ENCODE data around the gene GHRH. TPM values are rescaled to one million over a fixed set of nuclear protein-coding genes. Genes with fewer than 3 reads are reported as not detected.

The GHRH gene
- not detected for total RNA-seq

DNA sequence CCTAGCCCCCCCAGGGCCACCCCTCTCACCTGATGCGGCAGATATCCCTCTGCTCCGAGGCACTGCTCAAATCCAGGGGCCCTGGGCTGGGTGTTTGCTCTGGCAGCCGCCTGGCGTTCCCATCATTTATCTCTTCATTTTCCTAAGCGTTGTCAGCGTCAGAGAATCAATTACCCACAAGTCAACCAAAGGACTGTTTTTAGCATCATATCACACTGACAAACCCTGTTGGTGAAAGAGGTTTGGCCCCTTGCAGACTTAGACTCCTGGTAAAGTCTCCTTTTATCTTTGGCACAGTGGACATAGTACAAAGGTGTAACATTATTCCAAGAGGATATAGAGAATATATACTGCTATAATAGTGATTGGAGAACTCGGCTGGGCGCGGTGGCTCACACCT is at the start of gene GHRH:
Gene GHRH (minus strand): TSS at position 101 of the 400 bp plus-strand sequence. CDS start 4,925 bp downstream, outside the sequence.
- no peaks in the 10 kb centered on the region for H3K9me3 ChIP-seq (ENCODE audit: control insufficient read depth in 3 of 3, low read length in 3 of 3)
- no peak within 1 kb of the TSS for H3K27ac ChIP-seq (ENCODE audit: low read depth, low read length)
- no peaks in the 10 kb centered on the region for H3K36me3 ChIP-seq (ENCODE audit: control insufficient read depth in 3 of 3, insufficient read depth in 3 of 3, low read length in 3 of 3)
- H3K9ac ChIP-seq (ENCODE audit: low read depth in 1 of 3, low read length in 3 of 3), result no peak within 1 kb of the TSS
- H3K4me3 ChIP-seq (ENCODE audit: low read length in 3 of 3), result no peak within 1 kb of the TSS
- peaks cover 0 to 22% (median 2%) of the 10 kb centered on the region in 3 donors for H3K27me3 ChIP-seq (ENCODE audit: control insufficient read depth in 3 of 3, insufficient read depth in 3 of 3, low read length in 3 of 3)
- no peaks in the 10 kb centered on the region for H3K4me1 ChIP-seq (ENCODE audit: control insufficient read depth in 3 of 3, insufficient read depth in 3 of 3, low read length in 3 of 3)

DNA sequence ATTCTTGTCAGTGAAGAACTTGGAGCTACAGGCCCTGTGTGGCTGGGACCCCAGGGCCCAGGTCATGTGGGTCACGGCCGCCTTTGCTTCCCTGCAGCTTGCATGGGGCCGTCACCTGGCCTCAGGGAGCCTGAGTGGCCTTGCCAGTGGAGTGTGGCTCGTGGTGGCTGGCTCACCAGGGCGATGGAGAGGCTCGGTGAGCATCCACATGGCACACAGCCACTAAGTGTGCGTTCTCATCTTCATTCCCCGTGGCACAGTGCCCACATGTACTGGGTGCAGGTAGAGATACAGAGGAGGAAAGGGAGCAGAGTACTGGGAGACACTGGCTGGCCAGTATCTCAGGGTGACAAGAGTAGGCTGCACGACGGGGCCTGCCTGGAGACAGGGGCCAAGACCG is 49.3 kb upstream of the GHRH start:
- H3K36me3 ChIP-seq (ENCODE audit: control insufficient read depth in 3 of 3, insufficient read depth in 3 of 3, low read length in 3 of 3), result peaks cover 23 to 30% (median 30%) of the 10 kb centered on the region in 3 donors
- no peak overlapping the region for H3K9ac ChIP-seq (ENCODE audit: low read depth in 1 of 3, low read length in 3 of 3)

DNA sequence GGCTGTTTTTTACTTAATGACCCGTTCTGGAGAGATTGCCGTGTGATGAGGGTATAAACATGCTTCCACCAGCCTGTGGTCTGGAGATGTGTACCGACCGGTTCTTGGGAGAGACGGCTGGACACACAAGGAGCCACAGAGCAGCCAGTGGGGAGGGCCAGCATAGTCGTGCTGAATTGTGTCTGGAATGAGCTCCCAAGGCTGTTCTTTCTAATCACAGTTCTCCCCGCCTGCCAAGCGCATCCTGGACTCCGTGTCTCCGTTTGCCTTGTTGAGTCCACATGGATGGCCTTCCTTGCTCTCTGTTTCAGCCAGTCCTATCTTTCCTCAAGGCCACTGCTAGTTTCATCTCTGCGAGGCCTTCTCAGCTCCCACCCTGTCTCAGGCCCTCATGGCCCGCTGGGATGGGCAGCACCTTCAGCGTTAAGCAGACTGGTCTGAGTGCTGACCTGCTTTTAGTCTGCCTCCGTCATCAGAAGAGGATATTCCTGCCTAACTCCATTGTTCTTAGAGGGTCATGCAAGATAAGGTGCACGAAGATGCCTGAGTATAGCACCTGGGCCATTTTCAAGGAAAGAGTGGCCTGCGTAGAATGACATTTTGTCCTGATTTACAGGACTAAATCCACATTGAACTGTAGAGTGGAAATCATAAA is 48.4 kb upstream of the GHRH start:
- Histone ChIP-seq H3K36me3 (ENCODE audit: control insufficient read depth in 3 of 3, insufficient read depth in 3 of 3, low read length in 3 of 3) (peaks cover 19 to 29% (median 27%) of the 10 kb centered on the region in 3 donors), H3K27me3 (ENCODE audit: control insufficient read depth in 3 of 3, insufficient read depth in 3 of 3, low read length in 3 of 3) (no peaks in the 10 kb centered on the region), H3K9me3 (ENCODE audit: control insufficient read depth in 3 of 3, low read length in 3 of 3) (no peaks in the 10 kb centered on the region), H3K4me3 (ENCODE audit: low read length in 3 of 3) (no peak overlapping the region), H3K27ac (ENCODE audit: low read depth, low read length) (no peak overlapping the region), H3K4me1 (ENCODE audit: control insufficient read depth in 3 of 3, insufficient read depth in 3 of 3, low read length in 3 of 3) (peaks cover 15 to 17% (median 17%) of the 10 kb centered on the region in 3 donors), H3K9ac (ENCODE audit: low read depth in 1 of 3, low read length in 3 of 3) (no peak overlapping the region)

More for the DNA sequence above, 49.3 kb upstream of the GHRH start:
- H3K4me3 ChIP-seq (ENCODE audit: low read length in 3 of 3), result no peak overlapping the region
- H3K9me3 ChIP-seq (ENCODE audit: control insufficient read depth in 3 of 3, low read length in 3 of 3), result no peaks in the 10 kb centered on the region
- H3K27ac ChIP-seq (ENCODE audit: low read depth, low read length), result no peak overlapping the region
- H3K27me3 ChIP-seq (ENCODE audit: control insufficient read depth in 3 of 3, insufficient read depth in 3 of 3, low read length in 3 of 3), result no peaks in the 10 kb centered on the region
- H3K4me1 ChIP-seq (ENCODE audit: control insufficient read depth in 3 of 3, insufficient read depth in 3 of 3, low read length in 3 of 3), result peaks cover 22 to 26% (median 24%) of the 10 kb centered on the region in 3 donors

DNA sequence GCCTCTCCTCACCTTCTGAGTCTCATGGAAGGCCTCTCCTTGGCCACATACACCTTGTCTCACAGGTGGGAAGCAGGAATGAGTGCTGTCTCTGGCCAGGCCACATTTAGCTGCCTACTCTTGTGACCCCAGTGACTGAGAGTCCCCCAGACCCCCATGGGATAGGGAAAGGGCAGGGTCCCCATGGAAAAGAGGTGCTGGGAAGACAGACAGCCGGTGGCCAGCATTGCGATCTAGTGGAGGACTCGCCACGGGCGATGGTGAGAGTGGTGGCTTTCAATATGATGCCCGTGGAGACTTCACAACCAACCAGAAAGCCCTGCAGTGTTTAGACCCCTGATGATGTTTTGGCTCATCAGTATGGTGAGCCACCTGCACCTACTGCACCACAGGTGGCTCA is 47.7 kb upstream of the GHRH start:
- H3K9ac ChIP-seq (ENCODE audit: low read depth in 1 of 3, low read length in 3 of 3), result no peak overlapping the region
- H3K27me3 ChIP-seq (ENCODE audit: control insufficient read depth in 3 of 3, insufficient read depth in 3 of 3, low read length in 3 of 3), result no peaks in the 10 kb centered on the region
- no peak overlapping the region for H3K4me3 ChIP-seq (ENCODE audit: low read length in 3 of 3)
- H3K36me3 ChIP-seq (ENCODE audit: control insufficient read depth in 3 of 3, insufficient read depth in 3 of 3, low read length in 3 of 3), result peaks cover 18 to 34% (median 30%) of the 10 kb centered on the region in 3 donors
- no peaks in the 10 kb centered on the region for H3K9me3 ChIP-seq (ENCODE audit: control insufficient read depth in 3 of 3, low read length in 3 of 3)
- H3K27ac ChIP-seq (ENCODE audit: low read depth, low read length), result no peak overlapping the region
- peaks cover 9 to 11% (median 10%) of the 10 kb centered on the region in 3 donors for H3K4me1 ChIP-seq (ENCODE audit: control insufficient read depth in 3 of 3, insufficient read depth in 3 of 3, low read length in 3 of 3)

GRCh38 chr20:37308086-37309050 is 46.8 kb upstream of the GHRH start:
- peaks cover 18 to 38% (median 32%) of the 10 kb centered on the region in 3 donors for H3K36me3 ChIP-seq (ENCODE audit: control insufficient read depth in 3 of 3, insufficient read depth in 3 of 3, low read length in 3 of 3)
- no peaks in the 10 kb centered on the region for H3K27me3 ChIP-seq (ENCODE audit: control insufficient read depth in 3 of 3, insufficient read depth in 3 of 3, low read length in 3 of 3)
- H3K27ac ChIP-seq (ENCODE audit: low read depth, low read length), result no peak overlapping the region
- no peak overlapping the region for H3K9ac ChIP-seq (ENCODE audit: low read depth in 1 of 3, low read length in 3 of 3)
- no peaks in the 10 kb centered on the region for H3K9me3 ChIP-seq (ENCODE audit: control insufficient read depth in 3 of 3, low read length in 3 of 3)
- peaks cover 2 to 3% (median 3%) of the 10 kb centered on the region in 3 donors for H3K4me1 ChIP-seq (ENCODE audit: control insufficient read depth in 3 of 3, insufficient read depth in 3 of 3, low read length in 3 of 3)
- no peak overlapping the region for H3K4me3 ChIP-seq (ENCODE audit: low read length in 3 of 3)

GRCh38 chr20:37305839-37306238 is 44.2 kb upstream of the GHRH start:
- H3K9me3 ChIP-seq (ENCODE audit: control insufficient read depth in 3 of 3, low read length in 3 of 3), result no peaks in the 10 kb centered on the region
- H3K27me3 ChIP-seq (ENCODE audit: control insufficient read depth in 3 of 3, insufficient read depth in 3 of 3, low read length in 3 of 3), result no peaks in the 10 kb centered on the region
- H3K4me3 ChIP-seq (ENCODE audit: low read length in 3 of 3), result no peak overlapping the region
- no peak overlapping the region for H3K27ac ChIP-seq (ENCODE audit: low read depth, low read length)
- no peak overlapping the region for H3K9ac ChIP-seq (ENCODE audit: low read depth in 1 of 3, low read length in 3 of 3)
- H3K36me3 ChIP-seq (ENCODE audit: control insufficient read depth in 3 of 3, insufficient read depth in 3 of 3, low read length in 3 of 3), result peaks cover 22 to 56% (median 46%) of the 10 kb centered on the region in 3 donors
- H3K4me1 ChIP-seq (ENCODE audit: control insufficient read depth in 3 of 3, insufficient read depth in 3 of 3, low read length in 3 of 3), result peaks cover 0 to 3% (median 3%) of the 10 kb centered on the region in 3 donors

DNA sequence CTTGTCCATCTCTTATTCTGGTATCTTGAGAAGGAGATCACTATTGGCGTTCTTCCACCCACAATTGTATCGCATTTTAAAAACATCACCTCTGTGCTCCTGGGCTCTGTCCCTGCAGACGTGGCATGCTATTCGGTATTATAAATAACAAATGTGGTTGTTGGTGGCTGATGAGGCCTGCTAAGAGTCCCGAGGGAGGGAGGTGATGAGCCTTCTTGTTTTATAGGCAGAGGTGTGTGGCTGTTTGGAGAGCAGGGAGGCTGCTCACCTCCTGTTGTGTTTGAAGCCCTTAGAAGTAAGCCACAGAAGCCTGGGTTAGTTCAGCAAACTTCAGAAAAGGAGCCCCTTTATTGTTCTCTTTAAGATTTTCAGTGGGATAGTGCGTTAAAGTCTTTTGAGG is 43.5 kb upstream of the GHRH start:
- no peaks in the 10 kb centered on the region for H3K9me3 ChIP-seq (ENCODE audit: control insufficient read depth in 3 of 3, low read length in 3 of 3)
- no peak overlapping the region for H3K9ac ChIP-seq (ENCODE audit: low read depth in 1 of 3, low read length in 3 of 3)
- H3K36me3 ChIP-seq (ENCODE audit: control insufficient read depth in 3 of 3, insufficient read depth in 3 of 3, low read length in 3 of 3), result peaks cover 16 to 56% (median 43%) of the 10 kb centered on the region in 3 donors
- H3K4me3 ChIP-seq (ENCODE audit: low read length in 3 of 3), result no peak overlapping the region
- no peaks in the 10 kb centered on the region for H3K27me3 ChIP-seq (ENCODE audit: control insufficient read depth in 3 of 3, insufficient read depth in 3 of 3, low read length in 3 of 3)
- H3K27ac ChIP-seq (ENCODE audit: low read depth, low read length), result no peak overlapping the region
- H3K4me1 ChIP-seq (ENCODE audit: control insufficient read depth in 3 of 3, insufficient read depth in 3 of 3, low read length in 3 of 3), result peaks cover 0 to 3% (median 3%) of the 10 kb centered on the region in 3 donors

DNA sequence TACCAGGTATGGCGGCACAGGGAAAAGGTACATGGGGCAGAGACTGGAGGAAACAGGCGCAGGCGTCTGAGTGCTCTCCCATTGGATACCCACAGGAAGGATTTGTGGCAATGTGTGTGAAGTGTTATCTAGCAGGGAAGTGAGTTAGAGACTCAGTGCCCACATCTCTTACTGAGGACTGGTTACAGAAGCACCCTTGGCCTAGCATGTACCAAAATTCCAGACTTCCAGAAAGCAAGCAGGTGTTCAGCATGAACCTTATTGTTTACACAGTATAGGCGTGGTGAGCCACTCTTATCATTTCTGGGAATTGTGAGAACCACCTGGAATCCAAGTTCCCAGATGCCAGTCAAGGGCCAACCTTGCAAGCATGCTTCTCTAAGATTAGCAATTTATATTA is 42.0 kb upstream of the GHRH start:
- no peak overlapping the region for H3K27ac ChIP-seq (ENCODE audit: low read depth, low read length)
- peaks cover 13 to 52% (median 38%) of the 10 kb centered on the region in 3 donors for H3K36me3 ChIP-seq (ENCODE audit: control insufficient read depth in 3 of 3, insufficient read depth in 3 of 3, low read length in 3 of 3)
- peaks cover 0 to 3% (median 1%) of the 10 kb centered on the region in 3 donors for H3K4me1 ChIP-seq (ENCODE audit: control insufficient read depth in 3 of 3, insufficient read depth in 3 of 3, low read length in 3 of 3)
- H3K9ac ChIP-seq (ENCODE audit: low read depth in 1 of 3, low read length in 3 of 3), result no peak overlapping the region
- no peaks in the 10 kb centered on the region for H3K27me3 ChIP-seq (ENCODE audit: control insufficient read depth in 3 of 3, insufficient read depth in 3 of 3, low read length in 3 of 3)
- H3K9me3 ChIP-seq (ENCODE audit: control insufficient read depth in 3 of 3, low read length in 3 of 3), result no peaks in the 10 kb centered on the region
- H3K4me3 ChIP-seq (ENCODE audit: low read length in 3 of 3), result no peak overlapping the region

- no peaks in the 10 kb centered on the region for H3K27me3 ChIP-seq (ENCODE audit: control insufficient read depth in 3 of 3, insufficient read depth in 3 of 3, low read length in 3 of 3)
- no peaks in the 10 kb centered on the region for H3K9me3 ChIP-seq (ENCODE audit: control insufficient read depth in 3 of 3, low read length in 3 of 3)
- H3K4me1 ChIP-seq (ENCODE audit: control insufficient read depth in 3 of 3, insufficient read depth in 3 of 3, low read length in 3 of 3), result peaks cover 0 to 3% (median 0%) of the 10 kb centered on the region in 3 donors
- peaks cover 7 to 48% (median 33%) of the 10 kb centered on the region in 3 donors for H3K36me3 ChIP-seq (ENCODE audit: control insufficient read depth in 3 of 3, insufficient read depth in 3 of 3, low read length in 3 of 3)
- no peak overlapping the region for H3K27ac ChIP-seq (ENCODE audit: low read depth, low read length)
- H3K9ac ChIP-seq (ENCODE audit: low read depth in 1 of 3, low read length in 3 of 3), result no peak overlapping the region
- H3K4me3 ChIP-seq (ENCODE audit: low read length in 3 of 3), result no peak overlapping the region
Measured at GRCh38 chr20:37302981-37303380, 41.4 kb upstream of the GHRH start.

All from skeletal muscle tissue (tissue), 4 donors.